Jurkat, Clone E6-1 (cell line): Measurements from ENCODE around the gene MPPE1.
"Not testable (repeated sequence)": the region's sequence is repeated elsewhere in the genome, so short reads cannot be mapped to it uniquely, and the experiment has no call there.

Source experiments
- DNase-seq: peaks from one replicate; pipeline ENCODE4 v3.0.0-alpha.2; 2011; ENCODE audit warnings: low read depth, low spot score
- H3K4me3 ChIP-seq: 2 replicates; pipeline ENCODE4 v1.5.1; 2011; ENCODE audit warnings: mild to moderate bottlenecking, low read length, control low read depth, moderate library complexity

The MPPE1 gene

GRCh38 chr18:11862468-11863137 lies 45.5 kb downstream of the MPPE1 start:
- no peak for DNase-seq
- H3K4me3 ChIP-seq: no peak overlapping the region

DNA sequence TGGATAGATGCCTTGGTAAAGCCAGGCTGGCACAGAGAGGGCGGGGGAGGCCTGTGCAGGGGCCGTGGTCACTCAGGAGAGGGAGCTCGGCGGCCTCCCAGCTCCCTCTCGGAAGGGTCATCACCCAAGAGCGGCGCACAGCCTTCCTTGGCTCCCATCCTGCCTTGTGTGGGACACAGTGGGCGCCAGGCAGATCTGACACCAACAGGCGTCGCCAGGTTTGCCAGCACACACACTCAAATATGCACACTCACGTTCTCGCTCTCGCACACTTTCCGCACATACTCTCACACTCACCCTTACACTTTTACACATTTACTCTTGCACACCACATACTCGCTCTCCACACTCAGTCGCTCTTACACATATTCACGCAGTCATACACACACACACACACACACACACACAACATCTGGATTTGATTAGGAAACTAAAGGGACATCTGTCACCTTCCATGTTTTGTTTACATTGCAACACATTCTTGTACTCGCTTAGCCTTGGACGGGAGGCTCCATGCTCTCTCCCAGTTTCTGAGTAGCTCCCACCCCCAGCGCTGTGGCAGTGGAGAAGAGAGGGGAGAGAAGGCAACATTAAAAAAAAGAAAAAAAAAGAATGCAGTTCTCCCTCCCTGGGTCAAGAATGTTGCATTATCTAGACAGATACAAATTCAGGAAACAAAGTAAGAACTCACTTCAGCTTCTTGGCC lies 46.4 kb downstream of the MPPE1 start:
- DNase-seq: no peak
- no peak overlapping the region for H3K4me3 ChIP-seq

- no peak for DNase-seq
- no peak overlapping the region for H3K4me3 ChIP-seq
These were observed 47.3 kb downstream of the MPPE1 start for GRCh38 chr18:11860594-11861450.

DNA sequence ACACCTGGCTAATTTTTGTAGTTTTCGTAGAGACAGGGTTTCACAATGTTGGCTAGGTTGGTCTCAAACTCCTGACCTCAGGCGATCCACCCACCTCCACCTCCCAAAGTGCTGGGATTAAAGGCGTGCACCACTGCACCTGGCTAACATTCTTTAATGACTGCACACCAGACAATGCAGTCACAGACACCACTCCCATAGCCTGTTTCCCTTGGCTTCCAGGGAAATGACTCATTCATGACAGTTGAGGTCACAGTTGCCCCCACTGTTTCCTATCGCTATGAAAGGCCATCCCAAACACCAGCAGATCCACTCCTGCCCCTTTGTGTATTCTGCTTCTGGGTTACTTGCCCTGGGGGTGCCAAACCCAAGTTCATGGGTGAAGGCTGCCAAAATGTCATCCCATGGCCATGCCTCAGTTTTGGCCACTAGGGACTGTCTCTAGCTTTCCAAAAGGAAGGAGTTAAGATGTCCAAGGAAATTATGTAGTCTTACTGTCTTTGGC lies 48.2 kb downstream of the MPPE1 start:
- no peak overlapping the region for H3K4me3 ChIP-seq
- no peak for DNase-seq

- DNase-seq: no peak
- H3K4me3 ChIP-seq: no peak overlapping the region
These were observed 48.8 kb downstream of the MPPE1 start for GRCh38 chr18:11859282-11859830.

- no peak for DNase-seq
- H3K4me3 ChIP-seq: no peak overlapping the region
These were observed 50.8 kb downstream of the MPPE1 start for GRCh38 chr18:11857177-11857887.

DNA sequence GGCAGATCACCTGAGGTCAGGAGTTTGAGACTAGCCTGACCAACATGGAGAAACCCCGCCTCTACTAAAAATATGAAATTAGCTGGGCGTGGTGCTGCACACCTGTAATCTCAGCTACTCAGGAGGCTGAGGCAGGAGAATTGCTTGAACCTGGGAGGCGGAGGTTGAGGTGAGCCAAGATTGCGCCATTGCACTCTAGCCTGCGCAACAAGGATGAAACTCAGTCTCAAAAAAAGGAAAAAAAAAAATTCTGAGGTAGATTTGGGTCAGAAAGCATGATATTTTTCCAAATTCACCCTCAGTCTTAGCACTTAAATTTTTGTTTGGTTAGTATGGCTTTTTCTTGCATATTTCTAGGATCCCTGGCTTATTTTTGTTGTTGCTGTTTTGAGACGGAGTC lies 53.6 kb downstream of the MPPE1 start:
- H3K4me3 ChIP-seq, DNase-seq: not testable (repeated sequence)

GRCh38 chr18:11851806-11852337 lies 56.2 kb downstream of the MPPE1 start:
- H3K4me3 ChIP-seq: peak overlapping the region; percentile 100
- DNase-seq: no peak

- DNase-seq: peak; percentile 94
- peak within 1 kb of the TSS; percentile 100 for H3K4me3 ChIP-seq
These were observed 56.8 kb downstream of the MPPE1 start, which contains the start of gene CHMP1B for GRCh38 chr18:11851146-11851805. CHMP1B (plus strand) TSS chr18:11851413; CDS start chr18:11851512, 99 bp downstream.

DNA sequence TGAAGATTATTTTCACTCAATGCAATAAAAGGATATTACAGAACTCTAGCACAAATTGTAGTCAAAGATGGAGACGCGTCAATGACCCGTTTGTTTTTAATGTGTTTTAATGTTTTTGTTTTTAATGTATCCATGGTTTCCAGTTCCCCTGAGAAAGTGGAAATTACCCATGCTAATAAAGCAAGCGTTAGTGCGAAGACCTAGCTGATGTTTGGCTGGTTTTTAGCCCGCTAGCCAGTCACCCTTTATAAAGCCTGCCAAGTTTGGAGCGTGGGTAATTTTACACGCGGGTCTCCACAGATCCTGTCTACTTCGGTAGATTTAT lies 57.3 kb downstream of the MPPE1 start:
- DNase-seq: no peak
- H3K4me3 ChIP-seq: peak overlapping the region; percentile 100

DNA sequence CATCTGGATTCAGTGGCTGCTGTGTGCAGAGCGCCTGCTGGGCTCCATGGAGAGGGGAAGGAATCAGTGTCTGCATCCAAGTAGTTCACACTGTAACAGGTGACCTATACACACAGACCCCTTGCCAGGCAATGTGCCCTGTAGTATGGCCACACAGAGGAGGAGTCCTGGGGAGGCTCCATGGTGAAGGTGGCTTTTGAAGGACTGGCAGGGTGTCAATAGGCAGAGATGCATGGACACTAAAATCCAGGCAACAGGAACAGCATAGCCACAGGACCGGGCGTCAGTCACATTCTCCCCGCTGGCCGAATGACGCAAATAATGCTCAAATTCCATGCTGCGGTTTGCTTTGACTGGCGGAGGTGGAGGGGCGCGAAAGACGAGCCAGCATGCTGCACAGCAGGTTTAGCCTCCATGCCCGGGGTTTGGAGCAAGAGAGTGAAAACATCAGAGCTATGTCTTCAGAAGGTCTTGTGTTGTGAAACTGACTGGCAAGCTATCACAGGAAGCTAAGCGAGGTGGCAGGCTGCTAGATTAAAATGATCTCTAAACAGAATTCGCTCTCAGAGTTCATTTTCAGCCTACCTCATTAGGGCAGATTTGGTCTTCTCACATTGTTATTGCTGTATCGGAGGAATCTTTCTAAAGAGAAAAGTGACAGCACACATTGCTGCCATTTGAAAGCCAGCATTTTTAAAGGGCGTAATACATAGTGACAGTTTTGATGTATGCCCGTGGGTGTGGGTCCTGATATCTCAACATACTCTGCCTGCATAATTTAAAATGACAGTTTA lies 58.1 kb downstream of the MPPE1 start:
- DNase-seq: no peak
- peak overlapping the region; percentile 100 for H3K4me3 ChIP-seq

- no peak overlapping the region for H3K4me3 ChIP-seq
- no peak for DNase-seq
These were observed 58.8 kb downstream of the MPPE1 start for GRCh38 chr18:11849279-11849678.

- no peak overlapping the region for H3K4me3 ChIP-seq
- DNase-seq: no peak
These were observed 60.3 kb downstream of the MPPE1 start for GRCh38 chr18:11847811-11848210.

DNA sequence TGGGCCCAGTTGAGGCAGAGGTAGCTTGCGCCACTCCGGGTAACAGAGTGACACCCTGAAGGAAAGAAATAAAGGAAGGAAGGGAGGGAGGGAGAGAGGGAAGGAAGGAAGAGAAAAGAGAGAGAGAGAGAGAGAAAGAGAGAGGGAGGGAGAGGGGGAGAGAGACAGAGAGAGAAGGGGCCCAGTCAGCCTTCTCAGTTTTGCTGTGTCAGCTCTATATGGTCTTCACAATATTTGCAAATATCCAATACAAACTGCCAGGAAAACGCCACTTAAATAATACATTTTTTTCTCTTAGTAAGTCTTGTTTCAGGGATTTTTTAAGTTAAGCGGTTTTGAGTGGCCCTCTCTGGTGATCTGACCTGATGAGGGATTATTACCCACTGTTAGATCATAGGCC lies 62.5 kb downstream of the MPPE1 start:
- no peak for DNase-seq
- H3K4me3 ChIP-seq: no peak overlapping the region

DNA sequence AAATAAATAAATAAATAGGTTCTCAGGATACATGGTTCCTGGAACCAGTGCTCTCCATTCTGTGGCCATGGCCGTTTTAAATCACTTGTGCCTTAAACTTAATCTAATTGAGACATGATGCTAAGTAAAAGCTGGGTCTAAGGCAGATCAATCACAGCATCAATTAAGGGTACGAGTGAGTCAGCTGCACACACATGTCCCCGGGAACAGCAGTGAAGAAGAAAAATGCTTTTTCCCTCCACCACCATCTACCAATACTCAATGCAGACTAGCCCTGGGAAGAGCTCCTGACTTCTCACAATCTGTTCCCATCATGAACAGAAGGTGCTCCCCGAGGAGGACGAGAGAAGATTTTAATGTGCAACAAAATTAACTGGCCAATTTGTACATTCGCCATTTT lies 63.7 kb downstream of the MPPE1 start:
- no peak for DNase-seq
- H3K4me3 ChIP-seq: no peak overlapping the region

- DNase-seq: no peak
These were observed 65.6 kb downstream of the MPPE1 start for GRCh38 chr18:11842562-11842961.

DNA sequence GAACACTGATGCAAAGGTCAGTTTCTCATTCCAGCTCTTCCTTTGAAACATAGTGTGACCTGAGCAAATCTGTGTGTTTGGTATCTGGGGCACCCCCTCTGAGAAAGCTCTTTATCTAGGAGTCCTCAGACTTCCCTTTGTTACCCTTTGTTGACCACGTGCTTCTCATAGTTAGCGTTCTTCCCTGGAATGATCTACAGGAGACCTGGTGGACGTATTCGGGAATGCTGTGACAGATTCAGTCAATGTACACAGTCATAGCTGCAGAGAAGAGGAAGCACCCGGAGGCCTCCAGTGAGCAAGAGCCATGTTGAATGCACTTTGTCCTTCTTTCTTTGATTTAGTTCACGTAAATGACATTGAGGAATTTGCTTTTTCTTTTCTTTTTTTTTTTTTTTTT lies 67.6 kb downstream of the MPPE1 start:
- no peak for DNase-seq

More at GRCh38 chr18:11842562-11842961, 65.6 kb downstream of the MPPE1 start:
- H3K4me3 ChIP-seq: no peak overlapping the region

More for the DNA sequence above, 67.6 kb downstream of the MPPE1 start:
- H3K4me3 ChIP-seq: no peak overlapping the region
